Measurements from ENCODE around the gene STIMATE.

STIMATE gene

GRCh38 chr3:52897130-52898122 lies at the start of gene STIMATE:
Gene STIMATE (minus strand): TSS chr3:52897548. CDS start chr3:52897450, 98 bp downstream.
- DNase-seq: peak; percentile 87

- no peak for DNase-seq
These were observed 42.3 kb upstream of the STIMATE start for GRCh38 chr3:52939600-52939999.

- peak; percentile 47 for DNase-seq
These were observed 37.5 kb upstream of the STIMATE start for GRCh38 chr3:52934630-52935530.

DNA sequence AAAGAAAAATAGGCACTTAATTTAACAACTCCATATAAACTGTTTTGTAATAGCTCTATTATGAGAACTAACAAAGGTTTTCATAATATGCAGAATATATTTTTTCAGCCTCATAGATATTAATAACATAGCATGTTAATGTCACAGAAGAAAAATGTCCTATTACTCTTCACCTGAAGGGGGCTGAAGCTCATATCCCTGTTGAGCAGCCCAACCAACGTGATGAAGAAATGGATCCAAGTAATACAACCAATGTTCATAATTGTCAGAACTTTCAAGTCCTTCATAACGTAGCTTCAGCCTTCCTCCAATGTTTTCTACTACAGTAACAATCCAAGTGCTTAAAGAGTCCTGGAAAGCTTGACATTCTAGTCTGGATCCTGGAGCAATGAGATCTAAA lies 34.5 kb upstream of the STIMATE start:
- DNase-seq: no peak

- DNase-seq: no peak
These were observed 34.0 kb upstream of the STIMATE start for GRCh38 chr3:52931328-52931727.

DNA sequence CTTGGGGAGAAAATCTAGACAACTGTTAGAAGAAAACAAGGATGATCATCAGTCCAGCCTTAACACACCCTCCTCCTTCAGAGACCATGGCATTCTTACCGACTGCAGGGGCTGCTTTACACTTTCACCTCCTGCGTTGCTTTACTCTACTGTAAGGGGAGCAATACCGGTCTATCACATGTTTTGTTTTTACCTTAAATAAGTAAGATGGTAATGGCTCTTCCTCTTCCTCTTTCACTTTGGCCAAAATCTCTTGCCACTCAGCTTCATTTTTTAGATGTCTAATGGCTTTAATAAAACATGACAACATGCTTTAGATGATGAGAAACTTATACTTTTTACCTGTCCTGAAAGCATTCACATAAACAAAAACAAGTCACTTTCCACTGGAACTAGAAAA lies 33.4 kb upstream of the STIMATE start:
- DNase-seq: no peak

DNA sequence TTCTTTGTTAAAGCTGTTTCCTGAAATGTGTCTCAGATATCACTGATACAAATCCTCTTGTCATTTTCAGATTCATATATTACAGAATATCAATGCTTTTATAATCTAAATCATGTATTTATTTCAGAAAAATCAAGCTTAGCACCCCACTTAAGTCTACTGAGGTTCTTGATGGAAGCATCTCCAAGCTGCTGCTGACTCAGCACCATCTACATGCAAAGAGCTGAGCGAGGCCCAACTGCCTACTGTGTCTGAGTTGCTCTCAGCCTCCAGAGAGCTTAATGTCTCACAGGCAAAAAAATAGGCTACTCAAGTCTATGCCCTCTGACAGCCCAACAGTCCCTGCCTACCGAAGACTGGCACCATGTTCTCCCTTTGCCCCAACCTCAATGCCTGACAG lies 29.2 kb upstream of the STIMATE start:
- DNase-seq: no peak

- DNase-seq: no peak
These were observed 28.3 kb upstream of the STIMATE start for GRCh38 chr3:52925405-52926313.

GRCh38 chr3:52923963-52924362 lies 26.6 kb upstream of the STIMATE start:
- no peak for DNase-seq

- DNase-seq: no peak
These were observed 23.5 kb upstream of the STIMATE start for GRCh38 chr3:52920841-52921240.

- no peak for DNase-seq
These were observed 19.7 kb upstream of the STIMATE start for GRCh38 chr3:52917044-52917443.

DNA sequence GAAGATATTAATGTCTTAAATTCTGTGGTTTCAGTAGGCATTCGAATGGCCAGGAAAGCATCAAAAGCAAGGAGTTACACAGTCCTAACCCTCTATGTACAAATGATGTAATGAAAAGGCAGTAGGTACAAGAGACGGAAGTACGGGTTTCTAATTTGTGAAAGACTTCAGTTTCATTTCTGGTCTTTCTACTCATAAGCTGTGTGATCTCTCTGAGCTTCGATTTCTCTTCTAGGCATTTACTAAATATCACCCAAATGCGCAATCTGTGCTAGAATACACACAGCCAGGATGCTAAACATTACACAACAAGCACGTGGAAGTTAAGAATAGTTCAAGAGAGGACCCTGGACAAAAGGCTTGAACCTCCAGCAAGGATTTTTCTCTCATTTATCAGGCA lies 17.9 kb upstream of the STIMATE start:
- DNase-seq: no peak

DNA sequence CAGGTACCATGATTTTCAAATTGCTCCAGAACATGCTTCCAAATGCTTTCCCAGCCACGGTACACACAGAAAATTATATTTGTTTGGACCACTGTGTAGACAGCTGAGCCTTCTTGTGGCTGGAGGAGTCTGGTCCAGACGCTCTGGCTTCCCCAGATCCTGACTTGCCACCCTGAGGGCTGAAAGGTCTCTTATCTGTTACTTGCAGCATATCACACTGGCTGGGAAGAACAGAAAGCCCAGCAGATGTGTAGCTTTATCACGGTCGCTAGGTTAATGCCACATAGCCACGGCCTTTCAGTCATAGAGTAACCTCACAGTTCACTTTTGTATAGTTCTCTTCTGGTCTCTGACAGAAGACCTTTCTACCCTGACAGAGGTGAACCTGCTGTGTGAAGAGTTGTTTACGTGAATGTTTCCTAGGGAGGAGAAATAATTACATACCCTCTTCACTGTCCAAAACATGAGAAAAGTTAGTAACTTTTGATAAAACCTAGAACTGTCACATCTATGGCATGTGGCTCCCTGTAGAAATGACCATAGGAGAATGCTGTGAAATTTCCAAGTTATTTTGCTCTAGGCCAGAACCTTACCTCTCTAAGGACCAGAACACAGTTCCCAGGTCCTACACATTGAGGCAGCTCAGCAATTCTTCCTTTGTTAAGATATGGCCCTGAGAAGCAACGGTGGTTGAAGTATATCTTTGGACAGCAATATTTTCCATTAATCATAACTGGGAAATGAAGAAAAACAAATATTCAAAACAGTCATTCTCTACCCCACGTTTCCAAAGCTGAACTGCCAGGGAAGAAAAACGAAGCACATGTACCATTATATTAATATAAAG lies 15.8 kb upstream of the STIMATE start:
- DNase-seq: no peak

DNA sequence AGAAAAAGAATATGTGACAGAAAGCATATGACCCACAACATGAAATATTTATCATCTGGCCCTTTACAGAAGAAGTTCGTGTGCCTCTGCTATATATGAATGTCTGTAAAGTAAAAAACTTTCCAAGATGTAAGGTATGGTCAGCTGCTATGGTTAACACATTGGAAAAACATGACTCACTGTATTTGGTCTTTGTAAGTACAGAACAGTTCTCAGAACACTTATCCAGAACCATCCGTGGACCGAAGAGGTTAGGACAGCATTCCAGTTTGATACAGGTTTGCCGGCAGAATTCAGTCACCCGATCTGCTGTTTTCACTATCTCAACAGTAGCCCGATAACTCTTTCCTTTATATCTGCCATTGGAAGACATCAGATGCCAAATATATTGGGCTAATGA lies 13.5 kb upstream of the STIMATE start:
- no peak for DNase-seq

DNA sequence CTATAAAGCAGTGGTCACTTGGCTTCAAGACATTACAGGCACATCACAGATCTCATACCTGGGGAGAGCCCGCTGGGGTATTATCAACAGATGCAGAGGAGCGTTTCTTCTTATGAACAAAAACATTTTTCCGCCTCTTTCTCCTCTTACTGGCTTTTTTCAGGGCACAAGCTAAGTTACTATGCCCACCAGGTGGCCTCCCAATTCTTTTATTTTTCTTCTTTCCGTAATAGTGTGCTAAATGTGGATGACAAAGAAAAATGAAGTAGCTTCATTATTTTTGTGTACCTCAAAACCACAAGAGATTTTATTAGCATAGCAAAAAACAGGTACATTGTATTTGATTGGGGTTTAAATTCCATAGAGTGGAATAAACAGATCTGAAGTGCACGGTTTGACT lies 10.1 kb upstream of the STIMATE start:
- no peak for DNase-seq

DNA sequence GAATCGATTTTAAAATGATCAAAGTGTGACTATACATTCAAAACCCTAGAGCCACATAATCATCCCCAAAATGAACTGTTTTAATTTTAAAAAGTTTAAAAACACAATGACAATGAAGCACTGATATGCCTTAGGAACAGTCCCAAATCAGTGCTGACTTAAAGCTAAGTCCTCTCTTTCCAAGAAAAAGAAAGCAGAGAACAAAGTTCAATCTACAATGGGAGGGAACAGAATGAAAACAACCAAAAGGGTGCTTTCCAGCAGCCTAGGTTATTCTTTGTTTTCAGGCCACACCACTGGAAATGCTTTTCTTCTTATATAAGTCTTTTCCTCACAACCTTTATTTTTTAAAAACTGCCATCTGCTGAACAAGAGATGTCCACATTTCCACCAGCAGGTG lies 7.2 kb upstream of the STIMATE start:
- DNase-seq: no peak

GRCh38 chr3:52904000-52904399 lies 6.7 kb upstream of the STIMATE start:
- no peak for DNase-seq

- DNase-seq: no peak
These were observed 735 bp downstream of the STIMATE start for GRCh38 chr3:52896613-52897012.

GRCh38 chr3:52896151-52896550 lies 1.2 kb downstream of the STIMATE start:
- DNase-seq: no peak

DNA sequence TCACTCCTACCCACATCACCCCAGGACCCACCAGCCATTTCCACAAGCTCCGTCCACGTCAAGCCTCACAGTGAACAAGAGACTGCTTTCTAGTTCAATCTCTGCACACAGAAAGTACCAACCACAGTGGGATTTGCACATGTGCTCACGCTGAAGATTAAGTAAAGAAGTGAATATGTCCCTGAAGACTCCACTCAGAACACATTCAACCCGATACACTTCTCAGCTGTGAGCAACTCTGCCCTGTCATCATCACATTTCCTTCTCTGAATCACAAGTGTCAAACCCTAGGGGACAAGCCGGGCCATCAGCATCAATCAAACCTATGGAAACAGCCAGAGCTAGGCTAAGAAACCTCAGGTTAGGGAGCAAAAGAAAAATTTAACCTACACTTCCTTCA lies 1.9 kb downstream of the STIMATE start:
- no peak for DNase-seq

- no peak for DNase-seq
These were observed 2.6 kb downstream of the STIMATE start for GRCh38 chr3:52894756-52895155.

GRCh38 chr3:52893723-52894122 lies 3.6 kb downstream of the STIMATE start:
- DNase-seq: no peak
